PC-3 (cell line): ENCODE measurements around the gene PBRM1.

Experiments used
- CTCF ChIP-seq: fragments of 300-600 bp; sonication (generic); conservative IDR thresholded peaks from 2 replicates; pipeline ENCODE4 v1.5.1; 2017; ENCODE audit warnings: antibody characterized with exemption, low read depth, mild to moderate bottlenecking, low read length
- EZH2 ChIP-seq: fragments of 300-600 bp; sonication (generic); IDR thresholded peaks from one replicate; pipeline ENCODE4 v1.6.1; 2017; ENCODE audit warnings: antibody characterized with exemption, mild to moderate bottlenecking, low read length; ENCODE audit not compliant: unreplicated experiment

DNA sequence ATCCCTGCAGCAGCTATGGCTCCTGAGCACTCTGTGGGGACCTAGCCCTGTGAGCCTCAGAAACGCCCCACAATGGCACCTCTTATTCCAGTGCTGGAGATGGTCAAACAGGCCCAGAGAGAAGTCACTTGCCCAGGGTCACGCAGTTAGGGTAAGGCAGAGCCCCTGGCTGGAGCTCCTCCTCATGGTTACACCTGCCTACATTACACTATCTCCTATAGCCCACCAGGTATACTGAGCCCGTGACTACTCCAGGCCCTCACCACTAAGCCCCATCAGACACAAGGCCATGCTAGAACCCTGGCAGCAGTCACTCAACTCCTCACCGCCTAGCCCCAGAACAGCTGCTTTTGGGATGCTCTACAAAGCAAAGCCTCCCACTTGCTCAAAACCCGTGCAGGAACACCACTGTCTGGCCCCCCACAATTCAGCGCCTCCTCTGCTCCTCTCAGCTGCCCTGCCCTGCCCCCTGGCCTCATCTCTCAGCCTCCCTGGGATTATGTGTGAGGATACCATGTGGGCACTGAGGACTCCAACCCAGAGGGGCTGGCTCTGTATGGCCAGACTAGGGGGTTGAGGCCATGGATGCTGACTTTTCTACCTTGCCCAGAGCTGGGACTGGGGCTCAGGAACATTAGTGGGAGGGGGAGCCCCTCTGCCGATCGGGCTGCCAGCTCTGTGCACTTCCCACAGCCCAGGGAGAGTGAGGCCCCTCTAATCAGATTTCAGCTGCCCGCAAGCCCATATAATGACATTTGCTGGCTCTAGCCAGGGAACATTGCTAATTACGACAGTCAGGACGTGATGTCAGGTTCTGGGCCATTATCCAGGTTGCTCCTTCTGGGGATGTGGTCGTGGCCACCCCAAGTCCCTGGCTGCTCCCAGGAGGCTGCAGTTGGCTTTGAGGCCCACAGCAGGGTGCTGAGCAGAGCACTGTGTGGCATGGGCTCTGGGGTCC, 156.1 kb downstream of the PBRM1 start:
- TF ChIP-seq CTCF (no peak), EZH2 (no peak)
